OCI-LY7 (cell line): ENCODE measurements around the gene RSPH9. TPM values are rescaled to one million over a fixed set of nuclear protein-coding genes. Genes with fewer than 3 reads are reported as not detected.
A peak's percentile ranks its signal among the peaks of the same experiment; 100 is the strongest.
"Not testable (repeated sequence)": the region's sequence is repeated elsewhere in the genome, so short reads cannot be mapped to it uniquely, and the experiment has no call there.

Experiments
- BruUV-seq: library from RNA; stranded (reverse); fragments of 400-500 nt; replicated peaks from 2 replicates; lab custom pipeline; 2021; lab: Mats Ljungman, UMichigan
- CTCF ChIA-PET: fragments of 300-600 bp; sonication (Branson Sonifier 250); formaldehyde crosslinking; loops from one replicate; lab custom pipeline; 2022; ENCODE audit warnings: antibody characterized with exemption; ENCODE audit not compliant: unreplicated experiment; lab: Charles Lee
- POLR2A ChIA-PET: fragments of 300-600 bp; sonication (Branson Sonifier 250); formaldehyde crosslinking; loops from one replicate; lab custom pipeline; 2022; ENCODE audit warnings: antibody characterized with exemption; lab: Charles Lee
- DNase-seq: peaks from one replicate; pipeline ENCODE4 v3.0.0-alpha.2; 2015; ENCODE audit warnings: low spot score
- H2AFZ ChIP-seq: fragments of 200-600 bp; sonication (generic), shearing (Covaris generic); 2 replicates; pipeline ENCODE4 v1.6.1; 2014; ENCODE audit warnings: mild to moderate bottlenecking, antibody characterized with exemption, low read length, moderate library complexity
- H3K27ac ChIP-seq: fragments of 200-600 bp; sonication (generic); 2 replicates; pipeline ENCODE4 v1.5.1; 2014; ENCODE audit warnings: mixed run types, low read depth, mild to moderate bottlenecking, moderate library complexity, low read length, inconsistent platforms; ENCODE audit not compliant: poor library complexity, severe bottlenecking
- H3K36me3 ChIP-seq: fragments of 200-600 bp; sonication (generic); 2 replicates; pipeline ENCODE4 v1.6.1; 2014; ENCODE audit warnings: mild to moderate bottlenecking, antibody characterized with exemption, low read length, moderate library complexity, mixed read lengths; ENCODE audit not compliant: insufficient read depth
- H3K4me1 ChIP-seq: fragments of 200-600 bp; sonication (generic); 2 replicates; pipeline ENCODE4 v1.5.1; 2014; ENCODE audit warnings: mild to moderate bottlenecking, low read length; ENCODE audit not compliant: insufficient read depth, poor library complexity, severe bottlenecking
- H3K4me2 ChIP-seq: fragments of 200-600 bp; sonication (generic); 2 replicates; pipeline ENCODE4 v1.6.1; 2014; ENCODE audit warnings: mild to moderate bottlenecking, low read length
- H3K4me3 ChIP-seq: fragments of 200-600 bp; sonication (generic); 2 replicates; pipeline ENCODE4 v1.5.1; 2014; ENCODE audit warnings: mild to moderate bottlenecking, low read depth, low read length; ENCODE audit not compliant: poor library complexity, severe bottlenecking
- H3K79me2 ChIP-seq: fragments of 200-600 bp; sonication (generic); 2 replicates; pipeline ENCODE4 v1.6.1; 2016; ENCODE audit warnings: low read depth, mild to moderate bottlenecking, low read length, moderate library complexity, mixed read lengths; ENCODE audit not compliant: insufficient read depth
- H3K9me2 ChIP-seq: fragments of 200-600 bp; sonication (generic); 2 replicates; pipeline ENCODE4 v1.6.1; 2016; ENCODE audit warnings: mild to moderate bottlenecking, low read length, mixed read lengths; ENCODE audit not compliant: insufficient read depth
- H3K9me3 ChIP-seq: fragments of 200-600 bp; sonication (generic); 2 replicates; pipeline ENCODE4 v1.6.1; 2014; ENCODE audit warnings: mild to moderate bottlenecking, mixed run types, low read length, mixed read lengths
- H4K20me1 ChIP-seq: fragments of 200-600 bp; sonication (generic); 2 replicates; pipeline ENCODE4 v1.6.1; 2014; ENCODE audit warnings: mild to moderate bottlenecking, antibody characterized with exemption, low read length, moderate library complexity, mixed read lengths; ENCODE audit not compliant: insufficient read depth
- CTCF ChIP-seq: fragments of 200-600 bp; sonication (generic); conservative IDR thresholded peaks from 2 replicates; pipeline ENCODE4 v1.5.1; 2014; ENCODE audit warnings: mild to moderate bottlenecking, antibody characterized with exemption, low read length, moderate library complexity, mixed read lengths
- EZH2phosphoT487 ChIP-seq: fragments of 200-600 bp; sonication (generic); IDR thresholded peaks from 2 replicates; pipeline ENCODE4 v1.6.1; 2018; ENCODE audit warnings: low read depth, borderline replicate concordance, mild to moderate bottlenecking, mixed run types, antibody characterized with exemption, low read length, moderate library complexity, mixed read lengths
- intact Hi-C: fragments of 100-400 bp; cut with micrococcal nuclease; formaldehyde crosslinking; loops from one replicate; pipeline ENCODE4 v1.10.0; 2022; ENCODE audit not compliant: unreplicated experiment
- total RNA-seq, 2 experiments: library from RNA; depleted of rRNA in 1 of 2; stranded (reverse); fragments of >200 nt in 1 of 2; shearing (Covaris generic) in 1 of 2; gene quantifications; 2 replicates each; pipeline ENCODE4 v1.2.3, GENCODE V29; 2014 to 2022

Gene RSPH9
- total RNA-seq, 2 experiments from 2014 or later: 0.28 TPM; not detected in 1

DNA sequence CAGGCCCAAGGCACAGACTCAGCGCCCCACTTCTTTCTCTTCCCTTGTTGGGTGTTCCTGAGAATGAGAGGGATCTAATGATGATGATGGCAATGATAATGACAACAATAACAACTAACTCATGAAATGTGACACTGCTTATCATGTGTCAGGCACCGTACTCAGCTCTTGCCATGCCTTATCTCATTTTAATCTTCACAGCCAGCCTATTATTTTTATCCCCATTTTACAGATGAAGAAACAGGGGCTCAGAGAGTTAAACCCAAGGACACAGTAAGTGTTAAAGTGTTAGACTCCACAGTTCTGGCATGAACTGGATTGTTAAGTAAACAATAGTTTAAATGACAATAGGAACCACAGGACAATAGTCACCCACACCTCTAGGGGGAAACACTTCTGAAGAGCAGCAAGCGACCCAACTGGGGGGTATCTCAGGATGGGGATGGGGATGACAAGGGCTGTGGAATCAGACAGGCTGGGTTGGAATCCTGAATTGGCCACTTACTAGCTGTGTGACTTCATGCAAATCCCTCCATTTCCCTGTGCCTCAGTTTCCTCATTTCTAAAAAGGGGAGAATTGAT lies 12.5 kb downstream of the RSPH9 start:
- Histone ChIP-seq H3K4me1 (no peaks in the 10 kb centered on the region), H4K20me1 (no peaks in the 10 kb centered on the region), H3K36me3 (no peaks in the 10 kb centered on the region), H3K27ac (no peak overlapping the region), H3K9me2 (no peaks in the 10 kb centered on the region), H3K79me2 (no peaks in the 10 kb centered on the region), H3K9me3 (no peaks in the 10 kb centered on the region), H3K4me2 (no peak overlapping the region), H2AFZ (no peak overlapping the region), H3K4me3 (no peak overlapping the region)
- ChIA-PET CTCF (no interaction called here), POLR2A (interaction anchor here (0.5 to 2.3 kb wide), 5 partner anchors 10 to 271 kb away, joined by 3 to 9 read pairs (median 3); partner anchors contain the start of gene GTPBP2)
- intact Hi-C loops: no loop called here
- TF ChIP-seq EZH2phosphoT487: no peak
- TF ChIP-seq CTCF: 0 out of 2 replicates have a peak, but pooled peaks have one; percentile 23
- DNase-seq: no peak
- no TSS peak for BruUV-seq

DNA sequence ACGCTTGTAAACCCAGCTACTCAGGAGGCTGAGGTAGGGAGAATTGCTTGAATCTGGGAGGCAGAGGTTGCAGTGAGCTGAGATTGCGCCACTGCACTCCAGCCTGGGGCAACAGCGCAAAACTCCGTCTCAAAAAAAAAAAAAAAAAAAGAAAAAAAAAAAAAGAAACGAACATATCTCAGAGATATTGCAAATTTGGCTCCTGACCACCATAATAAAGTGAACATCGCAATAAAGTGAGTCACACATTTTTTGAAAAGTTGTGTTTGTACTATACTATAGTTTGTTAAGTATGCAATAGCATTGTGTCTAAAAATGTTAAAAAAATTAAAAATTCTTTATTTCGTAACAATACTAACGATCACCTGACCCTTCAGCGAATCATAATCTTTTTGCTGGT lies 13.3 kb downstream of the RSPH9 start:
- H2AFZ ChIP-seq: no peak overlapping the region
- no peaks in the 10 kb centered on the region for H3K79me2 ChIP-seq
- no TSS peak for BruUV-seq
- no peak overlapping the region for H3K4me3 ChIP-seq
- H4K20me1 ChIP-seq: no peaks in the 10 kb centered on the region
- H3K4me2 ChIP-seq: no peak overlapping the region
- CTCF ChIA-PET: no interaction called here
- intact Hi-C loops: no loop called here
- DNase-seq: no peak
- H3K9me3 ChIP-seq: no peaks in the 10 kb centered on the region
- H3K36me3 ChIP-seq: no peaks in the 10 kb centered on the region
- no peaks in the 10 kb centered on the region for H3K9me2 ChIP-seq
- TF ChIP-seq CTCF (no peak), EZH2phosphoT487 (no peak)
- POLR2A ChIA-PET: interaction anchor here (0.5 to 2.3 kb wide), 4 partner anchors 11 to 270 kb away, joined by 3 to 9 read pairs (median 4); partner anchors contain the start of gene GTPBP2
- no peaks in the 10 kb centered on the region for H3K4me1 ChIP-seq
- no peak overlapping the region for H3K27ac ChIP-seq

- H3K9me3 ChIP-seq, intact Hi-C loops, H4K20me1 ChIP-seq, DNase-seq, H3K9me2 ChIP-seq, H3K4me1 ChIP-seq, CTCF ChIA-PET, BruUV-seq, H3K27ac ChIP-seq, H3K4me2 ChIP-seq, H3K79me2 ChIP-seq, H2AFZ ChIP-seq, H3K36me3 ChIP-seq, H3K4me3 ChIP-seq: not testable (repeated sequence)
- POLR2A ChIA-PET: interaction anchor here (0.6 to 1.3 kb wide), 2 partner anchors 8 to 27 kb away, joined by 3 to 4 read pairs; partner anchors contain the start of gene MAD2L1BP
Measured at GRCh38 chr6:43662948-43663347, 18.1 kb downstream of the RSPH9 start.
